ENCODE results near the gene SIN3B. TPM values are rescaled to one million over a fixed set of nuclear protein-coding genes. Genes with fewer than 3 reads are reported as not detected.

SIN3B gene
- total and polyA plus RNA-seq, 9 of the 15 experiments (the other 6 are each of a cell fraction or from before 2014, with no cell fraction given) = 0.51 to 34.2 (median 14.3) TPM

GRCh38 chr19:16824658-16825311 lies 4.4 kb upstream of the SIN3B start (continued):
- TF ChIP-seq NR2C2 (CRISPR knock-in tag; IDR thresholded peaks at IDR 0.05) (no peak), NR2C2 (tag; IDR thresholded peaks at IDR 0.05) (peak; percentile 63), ZNF253 (CRISPR knock-in tag; conservative IDR thresholded peaks at IDR 0.05) (no peak), NR2C1 (IDR thresholded peaks at IDR 0.05) (no peak), NR2C1 (tag; IDR thresholded peaks at IDR 0.05) (peak; percentile 34; the same call in 1 of the 2 replicates), NCOA1 (IDR thresholded peaks at IDR 0.05; ENCODE audit: low read depth) (no peak), CC2D1A (IDR thresholded peaks at IDR 0.05) (no peak), ZBTB11 (CRISPR knock-in tag; IDR thresholded peaks at IDR 0.05) (peak in 1 of 3 experiments; percentile 56; a peak in 1 of 6 replicates), ZNF696 (CRISPR knock-in tag; conservative IDR thresholded peaks at IDR 0.05) (no peak), ILF3 (IDR thresholded peaks at IDR 0.05; ENCODE audit: borderline replicate concordance) (no peak)
